Right cardiac atrium (tissue), 5 donors: Measurements from ENCODE around the gene HELZ2. TPM values are rescaled to one million over a fixed set of nuclear protein-coding genes. Genes with fewer than 3 reads are reported as not detected.

ENCODE experiments used
- ATAC-seq, 2 donors: fragments of 200-7000 bp; cut with Tn5 transposase; one replicate each; pipeline versions ENCODE4 v1.8.0 to v1.9.1; 2020; ENCODE audit warnings: moderate library complexity in 2 of 2, mild to moderate bottlenecking in 1 of 2
- DNase-seq, 3 donors: peaks; one replicate each; pipeline ENCODE4 v3.0.0-alpha.2; 2020
- H3K27ac ChIP-seq: one replicate; pipeline ENCODE4 v1.5.1; 2013; ENCODE audit warnings: mild to moderate bottlenecking, low read length, control low read depth, moderate library complexity
- H3K27me3 ChIP-seq: one replicate; pipeline ENCODE4 v1.6.1; 2013; ENCODE audit not compliant: control insufficient read depth, insufficient read depth
- H3K4me1 ChIP-seq: one replicate; pipeline ENCODE4 v1.6.1; 2013; ENCODE audit warnings: low read length; ENCODE audit not compliant: control insufficient read depth, insufficient read depth
- H3K4me3 ChIP-seq: one replicate; pipeline ENCODE4 v1.5.1; 2013; ENCODE audit warnings: low read length, control low read depth
- H3K9me3 ChIP-seq: one replicate; pipeline ENCODE4 v1.6.1; 2013; ENCODE audit warnings: low read length; ENCODE audit not compliant: control insufficient read depth
- WGBS: extraction: QIAGEN DNeasy Blood & Tissue Kit; methylation state at CpG from one replicate; pipeline ENCODE4 v1.1.7; 2013; 5-methylcytosine and 5-hydroxymethylcytosine counted together
- intact Hi-C, 4 donors: fragments of 100-400 bp; cut with DNase I; formaldehyde crosslinking; loops; one replicate each; pipeline versions ENCODE4 v1.11.0 to v1.14.0; 2022 to 2023
- polyA plus RNA-seq: library from polyadenylated mRNA; stranded (reverse); fragments of 200-250 nt; gene quantifications from one replicate; pipeline ENCODE4 v1.2.3, GENCODE V29; 2013
- total RNA-seq, 4 donors: library from RNA; stranded (reverse); fragmentation: NEBNext Ultra II Directional; extraction: Animal tissue kit (Norgen Biotek cat#: 25700); gene quantifications; one replicate each; pipeline ENCODE4 v1.2.1, GENCODE V29; 2021
- donor health status: healthy with polysubstance abuse.
- donor health status: DM: no; HTN: yes; CAD: no.
- donor health status: DM: no; HTN: no; CAD: no.
- donor health status: DM: no; HTN: yes; CAD: no; lungs with severe emphysema.
- donor health status: DM: yes; HTN: yes; CAD: no.

Gene HELZ2
- total and polyA plus RNA-seq, 5 donors = 8.7 to 29.5 (median 15.7) TPM

DNA sequence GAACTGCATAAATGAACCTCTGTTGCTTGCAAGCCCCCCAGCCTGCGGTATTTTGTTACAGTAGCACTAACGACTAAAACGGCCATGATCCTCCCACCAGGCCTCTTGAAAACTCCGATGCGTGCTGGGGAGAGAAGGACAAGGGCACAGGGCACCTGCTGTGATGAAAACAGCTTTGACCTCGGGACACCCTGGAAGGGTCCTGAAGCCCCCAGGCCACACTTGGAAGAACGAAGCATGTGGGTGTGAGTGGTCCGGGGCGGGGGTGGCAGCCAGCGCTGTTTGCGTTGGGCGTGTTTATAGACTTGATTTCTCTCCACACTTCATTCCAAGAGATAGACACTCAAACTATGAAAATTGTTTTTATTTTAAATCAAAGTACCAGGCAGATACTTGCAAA, 13.2 kb upstream of the HELZ2 start:
- Histone ChIP-seq H3K27me3 (no peaks in the 10 kb centered on the region), H3K4me1 (peaks cover 4% of the 10 kb centered on the region), H3K27ac (no peak overlapping the region), H3K9me3 (no peaks in the 10 kb centered on the region), H3K4me3 (no peak overlapping the region)
- 93% methylated on average over 12 of the region's 12 CpGs for WGBS
- DNase-seq = peak in 1 of 3 donors; percentile 23
- intact Hi-C loops = no loop called here
- ATAC-seq = no peak

DNA sequence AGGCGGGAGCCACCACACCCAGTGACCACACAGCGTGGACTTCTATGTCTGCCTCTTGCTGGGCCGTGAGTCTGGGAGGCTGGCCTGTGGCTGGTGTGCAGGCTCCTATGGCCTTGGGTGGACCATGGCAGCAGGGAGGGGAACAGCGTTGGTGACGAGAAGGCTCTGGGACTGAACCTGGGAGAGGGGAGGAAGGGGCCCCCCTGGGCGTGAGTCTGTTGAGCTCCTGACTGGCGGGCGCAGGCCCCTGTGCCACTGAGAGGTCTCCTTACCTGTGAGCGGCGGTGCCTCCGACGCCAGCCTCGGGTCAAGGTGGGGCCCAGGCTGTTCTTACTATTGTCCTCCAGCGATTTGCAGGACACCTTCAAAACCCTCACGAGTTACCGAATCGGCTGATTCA, 12.8 kb upstream of the HELZ2 start:
- no peaks in the 10 kb centered on the region for H3K27me3 ChIP-seq
- H3K27ac ChIP-seq = no peak overlapping the region
- ATAC-seq = no peak
- intact Hi-C loops = no loop called here
- peak in 1 of 3 donors; percentile 50 for DNase-seq
- H3K4me3 ChIP-seq = no peak overlapping the region
- 90% methylated on average over 17 of the region's 17 CpGs for WGBS
- peaks cover 4% of the 10 kb centered on the region for H3K4me1 ChIP-seq
- H3K9me3 ChIP-seq = no peaks in the 10 kb centered on the region

DNA sequence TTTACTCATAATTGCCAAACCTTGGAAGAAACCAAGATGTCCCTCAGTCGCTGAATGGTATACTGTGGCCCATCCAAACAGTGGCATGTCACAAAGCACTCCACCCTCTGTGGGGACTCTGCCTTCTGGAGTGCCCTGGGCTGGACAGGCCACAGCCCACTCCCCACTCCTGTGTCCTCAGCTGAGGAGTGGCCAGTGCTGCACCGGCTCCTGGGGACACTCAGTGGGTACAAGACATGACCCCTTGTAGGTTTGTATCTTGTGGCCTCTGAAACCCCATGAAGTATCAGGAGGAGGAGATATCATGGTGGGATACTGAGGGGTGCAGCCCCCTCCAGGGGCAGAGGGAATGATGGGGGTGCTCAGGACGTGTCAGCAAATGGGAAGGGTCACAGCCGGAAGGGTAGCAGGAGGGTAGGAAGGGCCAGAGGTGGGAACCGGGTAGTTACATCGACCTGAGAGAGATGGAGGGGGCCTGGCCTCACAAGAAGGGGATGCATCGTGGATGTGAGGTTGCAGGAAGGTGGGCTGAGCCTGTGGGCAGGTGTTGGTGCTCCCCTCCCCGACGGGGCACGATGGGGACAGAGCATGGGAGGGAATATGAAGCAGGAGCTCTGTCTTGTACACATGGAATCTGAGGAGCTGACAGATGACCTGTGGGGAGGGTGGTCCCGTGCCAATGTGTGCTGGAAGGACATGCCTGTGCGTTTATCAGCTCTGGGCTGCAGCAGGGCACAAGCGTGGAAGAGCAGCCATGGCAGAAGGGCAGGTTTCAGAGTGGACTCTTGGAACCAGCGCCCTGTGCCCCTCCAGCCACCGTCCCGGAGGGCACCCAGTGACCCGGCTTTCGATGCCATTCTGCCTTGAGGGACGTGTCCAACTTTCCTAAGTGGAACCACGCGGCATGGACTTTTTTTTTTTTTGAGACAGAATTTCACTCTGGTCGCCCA, 11.9 kb upstream of the HELZ2 start:
- ATAC-seq (no peak), DNase-seq (peak in 1 of 3 donors; percentile 55)
- peaks cover 4% of the 10 kb centered on the region for H3K4me1 ChIP-seq
- no peak overlapping the region for H3K4me3 ChIP-seq
- intact Hi-C loops = no loop called here
- no peaks in the 10 kb centered on the region for H3K27me3 ChIP-seq
- H3K9me3 ChIP-seq = no peaks in the 10 kb centered on the region
- no peak overlapping the region for H3K27ac ChIP-seq
- 73% methylated on average over 22 of the region's 22 CpGs for WGBS

DNA sequence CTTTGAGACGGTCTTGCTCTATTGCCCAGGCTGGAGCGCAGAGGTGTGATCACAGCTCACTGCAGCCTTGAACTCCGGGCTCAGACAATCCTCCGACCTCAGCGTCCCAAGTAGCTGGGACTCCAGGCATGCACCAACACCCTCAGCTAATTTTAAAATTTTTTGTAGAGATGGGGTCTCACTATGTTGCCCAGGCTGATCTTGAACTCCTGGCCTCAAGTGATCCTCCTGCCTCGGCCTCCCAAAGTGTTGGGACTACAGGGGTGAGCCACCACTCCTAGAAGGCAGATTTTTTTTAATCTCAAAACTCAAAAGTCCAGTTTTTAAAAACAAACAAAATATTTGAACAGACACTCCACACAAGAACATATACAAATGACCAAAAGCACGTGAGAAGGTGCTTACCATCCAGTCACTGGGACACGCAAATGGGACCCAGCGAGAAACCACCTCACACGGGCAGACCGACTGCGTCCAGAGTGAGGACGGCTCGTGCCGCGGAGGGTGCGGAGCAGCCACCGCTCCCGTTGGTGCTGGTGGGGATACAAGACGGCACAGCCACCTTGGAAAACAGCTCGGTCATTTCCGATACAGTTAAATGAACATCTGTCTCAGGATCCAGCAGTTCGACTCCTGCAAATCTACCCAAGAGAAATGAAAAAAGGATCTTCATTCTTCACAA, 8.5 kb upstream of the HELZ2 start:
- no peak for ATAC-seq

DNA sequence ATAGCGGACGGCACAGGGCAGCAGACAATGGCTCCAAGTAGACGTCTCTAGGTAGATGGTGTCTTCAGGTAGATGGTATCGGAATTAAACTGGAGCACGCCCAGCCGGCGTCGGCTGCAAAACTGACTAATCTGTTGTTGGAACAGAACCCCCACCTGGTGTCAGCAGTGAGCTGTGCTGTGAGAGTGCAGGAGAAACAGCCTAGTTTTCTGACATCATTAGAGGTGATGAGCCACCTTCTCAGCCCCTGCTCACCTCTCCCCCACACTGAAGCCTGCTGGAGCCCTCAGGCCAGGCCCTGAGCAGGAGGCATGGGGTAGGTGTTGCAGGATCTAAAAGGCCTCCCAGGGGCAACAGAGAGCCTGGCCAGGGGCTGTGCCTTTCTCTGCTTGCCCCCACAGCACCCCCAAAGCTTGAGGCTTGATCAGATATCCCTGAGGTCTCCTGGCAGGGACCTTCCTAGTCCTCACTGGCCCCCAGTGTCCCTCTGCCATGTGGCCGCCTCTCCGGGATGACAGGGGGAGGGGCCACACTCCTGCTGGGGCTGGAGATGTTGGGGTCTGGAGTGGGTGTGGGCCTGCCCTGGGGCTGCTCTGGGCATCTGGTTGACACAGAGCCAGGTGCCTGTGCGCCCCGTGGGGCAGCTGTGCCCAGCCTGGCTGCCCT, 6.9 kb upstream of the HELZ2 start:
- Histone ChIP-seq H3K4me3 (no peak overlapping the region), H3K27me3 (no peaks in the 10 kb centered on the region), H3K4me1 (peaks cover under 1% of the 10 kb centered on the region), H3K9me3 (no peaks in the 10 kb centered on the region), H3K27ac (no peak overlapping the region)
- no peak for ATAC-seq
- peak in 2 of 3 donors; percentile 47 to 63 for DNase-seq
- intact Hi-C loops = no loop called here
- WGBS = 63% methylated on average over 12 of the region's 12 CpGs

More for the DNA sequence above, 8.5 kb upstream of the HELZ2 start:
- intact Hi-C loops = no loop called here
- Histone ChIP-seq H3K27ac (no peak overlapping the region), H3K9me3 (no peaks in the 10 kb centered on the region), H3K27me3 (no peaks in the 10 kb centered on the region), H3K4me3 (no peak overlapping the region), H3K4me1 (peaks cover 4% of the 10 kb centered on the region)
- 87% methylated on average over 23 of the region's 23 CpGs for WGBS
- DNase-seq = peak in 2 of 3 donors; percentile 13 to 38

DNA sequence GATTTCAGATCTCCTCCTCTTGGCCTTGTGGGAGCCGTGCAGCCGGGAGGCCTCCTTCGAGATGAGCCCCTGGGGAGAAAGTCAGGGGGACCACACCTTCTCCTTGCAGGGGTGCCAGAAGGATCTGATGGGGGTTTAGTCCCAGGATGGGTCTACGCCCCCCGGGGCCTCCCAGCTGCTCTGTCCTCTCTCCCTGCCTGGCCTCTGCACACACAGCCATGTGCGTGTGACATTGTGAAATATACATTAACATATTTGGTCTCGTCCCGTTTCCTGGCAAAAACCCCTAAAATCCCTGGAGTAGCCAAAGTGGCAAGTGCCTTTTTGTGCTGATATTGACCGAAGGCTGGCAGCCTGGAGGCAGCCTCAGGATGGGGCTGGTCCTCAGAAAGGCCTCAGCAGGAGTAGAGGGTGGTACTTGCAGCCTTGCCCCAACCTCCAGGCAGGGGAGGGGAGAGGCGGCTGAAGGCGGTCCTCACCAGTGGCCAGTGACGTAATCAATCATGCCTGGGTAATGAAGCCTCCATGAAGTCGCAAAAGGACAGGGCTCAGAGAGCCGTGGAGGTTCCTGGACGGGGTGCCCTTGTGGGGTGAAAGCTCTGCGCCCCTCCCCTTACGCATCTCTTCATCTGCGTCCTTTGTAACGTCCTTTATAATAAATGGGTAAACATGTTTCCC, 5.1 kb upstream of the HELZ2 start:
- ATAC-seq = no peak
- peak in 2 of 3 donors; percentile 23 to 30 for DNase-seq
- 76% methylated on average over 19 of the region's 19 CpGs for WGBS
- Histone ChIP-seq H3K27ac (no peak overlapping the region), H3K4me3 (no peak overlapping the region), H3K27me3 (no peaks in the 10 kb centered on the region), H3K4me1 (peaks cover 3% of the 10 kb centered on the region), H3K9me3 (no peaks in the 10 kb centered on the region)
- intact Hi-C loops = no loop called here

DNA sequence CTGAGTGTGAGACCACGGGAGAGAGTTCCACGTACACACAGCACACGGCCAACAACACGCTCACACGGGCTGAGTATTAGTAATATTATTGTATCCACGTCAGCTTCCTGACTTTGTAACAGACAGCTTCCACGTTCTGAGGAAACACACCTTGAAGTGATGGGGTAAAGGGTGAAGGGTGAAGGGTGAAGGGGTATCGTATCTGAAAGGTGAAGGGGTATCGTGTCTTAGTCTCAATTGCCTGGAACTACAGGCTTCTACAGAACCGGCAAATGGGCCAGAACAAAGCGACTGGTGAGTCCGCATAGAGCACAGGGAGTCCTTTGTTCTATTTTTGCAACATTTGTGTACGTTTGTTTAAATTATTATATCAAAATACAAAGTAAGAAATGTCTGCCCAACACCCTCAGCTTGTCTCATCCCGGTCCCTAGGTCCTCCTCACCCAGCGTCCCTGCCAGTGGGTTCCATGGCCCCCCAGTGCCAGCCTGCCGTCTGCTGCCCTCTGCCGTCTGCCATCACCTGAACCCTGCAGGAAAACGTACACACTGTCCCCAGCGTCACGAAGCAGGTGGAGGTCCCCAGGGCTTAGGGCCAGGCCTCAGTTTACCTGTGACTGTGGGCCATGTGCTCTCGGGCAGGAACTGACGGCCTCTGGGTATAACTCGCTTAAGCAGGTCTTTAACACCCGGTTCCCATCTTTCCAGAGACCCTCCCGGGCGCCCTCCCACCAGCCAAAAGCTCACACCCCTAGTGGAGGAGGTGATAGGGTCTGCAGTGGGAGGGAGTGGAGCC, 4.4 kb upstream of the HELZ2 start:
- no peaks in the 10 kb centered on the region for H3K27me3 ChIP-seq
- no peaks in the 10 kb centered on the region for H3K9me3 ChIP-seq
- WGBS = 77% methylated on average over 26 of the region's 26 CpGs
- H3K4me1 ChIP-seq = peaks cover 3% of the 10 kb centered on the region
- H3K27ac ChIP-seq = no peak overlapping the region
- no peak overlapping the region for H3K4me3 ChIP-seq
- DNase-seq (peak in 2 of 3 donors; percentile 48 to 59), ATAC-seq (no peak)
- intact Hi-C loops = no loop called here

DNA sequence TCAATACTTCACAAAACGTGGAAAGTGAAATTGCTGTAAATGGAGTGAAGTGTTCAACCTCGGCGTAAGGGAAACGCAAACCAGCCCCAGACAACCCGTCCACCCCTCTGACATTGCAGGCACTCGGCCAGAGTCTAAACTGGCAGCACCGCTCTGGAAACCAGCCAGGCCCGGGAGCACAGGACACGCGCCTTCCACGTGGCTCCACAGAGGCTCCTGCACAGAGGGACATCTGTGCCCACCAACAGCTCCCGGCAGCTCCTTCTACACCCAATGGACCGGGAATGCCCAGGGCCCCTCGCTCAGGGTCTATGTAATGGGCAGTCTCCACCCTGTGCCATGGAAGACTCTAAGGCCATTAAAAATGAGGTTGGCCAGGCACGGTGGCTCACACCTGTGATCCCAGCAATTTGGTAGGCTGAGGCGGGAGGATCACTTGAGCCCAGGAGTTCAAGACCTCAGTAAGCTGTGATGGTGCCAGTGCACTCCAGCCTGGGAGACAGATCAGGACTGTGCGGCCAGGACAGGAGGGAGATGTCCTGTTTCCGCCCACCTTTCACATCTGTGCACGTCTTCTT, 3.4 kb upstream of the HELZ2 start:
- Histone ChIP-seq H3K9me3 (no peaks in the 10 kb centered on the region), H3K4me1 (peaks cover 3% of the 10 kb centered on the region), H3K4me3 (no peak overlapping the region), H3K27ac (no peak overlapping the region), H3K27me3 (no peaks in the 10 kb centered on the region)
- peak; percentile 62 to 90 (median 84) for DNase-seq
- intact Hi-C loops = no loop called here
- 59% methylated on average over 19 of the region's 19 CpGs for WGBS
- ATAC-seq = peak; percentile 1 to 40

DNA sequence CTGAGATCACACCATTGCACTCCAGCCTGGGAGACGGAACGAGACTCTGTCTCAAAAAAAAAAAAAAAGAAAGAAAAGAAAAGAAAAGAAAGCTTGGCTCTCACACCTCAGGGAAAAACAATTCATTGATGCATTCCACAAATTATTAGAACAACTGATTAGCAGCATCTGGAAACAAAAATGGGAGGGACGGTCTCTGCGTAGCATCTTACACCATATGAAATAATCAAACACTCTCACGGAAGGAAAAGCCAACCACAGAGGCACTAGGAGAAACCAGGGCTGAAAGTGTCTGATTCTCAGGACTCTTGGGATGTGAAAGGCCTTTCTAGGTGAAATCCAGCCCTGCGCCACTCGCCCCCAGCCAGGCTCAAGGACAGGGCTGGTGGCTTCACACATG, 2.3 kb upstream of the HELZ2 start:
- Histone ChIP-seq H3K27me3 (no peaks in the 10 kb centered on the region), H3K9me3 (no peaks in the 10 kb centered on the region), H3K27ac (no peak overlapping the region), H3K4me3 (no peak overlapping the region), H3K4me1 (peaks cover 3% of the 10 kb centered on the region)
- DNase-seq (peak in 2 of 3 donors; percentile 19 to 48), ATAC-seq (no peak)
- WGBS = 78% methylated on average over 7 of the region's 7 CpGs
- intact Hi-C loops = no loop called here
